Osteoblast (primary cell): ENCODE data around the gene MYO3B. TPM values are rescaled to one million over a fixed set of nuclear protein-coding genes. Genes with fewer than 3 reads are reported as not detected.

Experiments
- DNase-seq: peaks from one replicate; pipeline ENCODE4 v3.0.0; 2011; ENCODE audit warnings: low spot score, mixed read lengths; ENCODE audit not compliant: insufficient read length; ENCODE audit errors: missing footprints
- H2AFZ ChIP-seq: 2 replicates; pipeline ENCODE4 v1.6.0; 2011; ENCODE audit warnings: mild to moderate bottlenecking, low read length
- H3K27ac ChIP-seq: 2 replicates; pipeline ENCODE4 v1.5.1; 2011; ENCODE audit warnings: mild to moderate bottlenecking, low read depth, low read length, moderate library complexity
- H3K27me3 ChIP-seq: 2 replicates; pipeline ENCODE4 v1.6.0; 2012; ENCODE audit warnings: mild to moderate bottlenecking, control low read depth, inconsistent platforms, low read length, moderate library complexity; ENCODE audit not compliant: insufficient read depth
- H3K36me3 ChIP-seq: 2 replicates; pipeline ENCODE4 v1.5.1; 2011; ENCODE audit warnings: mild to moderate bottlenecking, low read length, control low read depth, moderate library complexity; ENCODE audit not compliant: insufficient read depth
- H3K4me1 ChIP-seq: 2 replicates; pipeline ENCODE4 v1.5.1; 2011; ENCODE audit warnings: mild to moderate bottlenecking, low read length, control low read depth, moderate library complexity; ENCODE audit not compliant: insufficient read depth
- H3K4me2 ChIP-seq: 2 replicates; pipeline ENCODE4 v1.6.0; 2011; ENCODE audit warnings: mild to moderate bottlenecking, low read length; ENCODE audit not compliant: insufficient read depth
- H3K4me3 ChIP-seq: fragments of 200-600 bp; sonication (generic); 3 replicates; pipeline ENCODE4 v1.5.1; 2012; ENCODE audit warnings: mild to moderate bottlenecking, low read length, inconsistent platforms; ENCODE audit not compliant: insufficient read depth
- H3K79me2 ChIP-seq: 2 replicates; pipeline ENCODE4 v1.6.0; 2012; ENCODE audit warnings: mild to moderate bottlenecking, low read length, control low read depth, inconsistent platforms; ENCODE audit not compliant: insufficient read depth
- H3K9me3 ChIP-seq: 2 replicates; pipeline ENCODE4 v1.5.1; 2011; ENCODE audit warnings: low read depth, low read length, control low read depth
- H4K20me1 ChIP-seq: 2 replicates; pipeline ENCODE4 v1.6.0; 2012; ENCODE audit warnings: mild to moderate bottlenecking, low read length, control low read depth; ENCODE audit not compliant: insufficient read depth
- CTCF ChIP-seq: IDR thresholded peaks from 2 replicates; pipeline ENCODE4 v1.5.1; 2011; ENCODE audit warnings: mild to moderate bottlenecking, low read depth, low read length, moderate library complexity; ENCODE audit errors: extremely low read depth
- total RNA-seq: library from RNA; depleted of rRNA; stranded (reverse); fragments of >200 nt; gene quantifications from 2 replicates; pipeline ENCODE4 v1.2.3, GENCODE V29; 2012

MYO3B gene
- total RNA-seq, 1 donor: 0.36 TPM

DNA sequence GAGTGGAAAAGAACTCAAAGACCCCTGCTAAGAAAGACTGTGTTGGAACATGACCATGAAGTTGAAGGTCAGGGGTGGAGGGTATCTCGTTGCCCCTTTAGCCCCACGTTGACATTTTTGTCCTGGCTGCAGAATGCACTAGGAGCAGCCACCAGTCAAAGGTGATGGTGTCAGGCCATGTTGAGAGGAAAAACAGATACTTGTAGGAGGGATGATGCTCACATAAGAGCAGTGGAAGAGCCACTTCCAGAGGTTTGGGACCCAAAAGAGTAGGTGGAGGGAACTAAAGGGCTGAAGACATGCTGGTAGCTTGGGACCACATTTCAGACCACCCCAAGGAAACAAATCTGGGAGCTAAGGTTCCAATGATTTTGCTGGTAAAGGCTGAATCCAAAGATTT lies 159.0 kb downstream of the MYO3B start:
- Histone ChIP-seq H2AFZ (no peak overlapping the region), H3K4me1 (no peaks in the 10 kb centered on the region), H3K27me3 (no peaks in the 10 kb centered on the region), H3K27ac (no peak overlapping the region), H3K4me2 (no peak overlapping the region), H3K79me2 (no peaks in the 10 kb centered on the region), H3K36me3 (no peaks in the 10 kb centered on the region), H3K4me3 (no peak overlapping the region), H3K9me3 (no peaks in the 10 kb centered on the region), H4K20me1 (no peaks in the 10 kb centered on the region)
- TF ChIP-seq CTCF: no peak
- no peak for DNase-seq

- Histone ChIP-seq H3K4me1 (no peaks in the 10 kb centered on the region), H3K9me3 (no peaks in the 10 kb centered on the region), H3K79me2 (no peaks in the 10 kb centered on the region), H3K27me3 (no peaks in the 10 kb centered on the region), H2AFZ (no peak overlapping the region), H4K20me1 (no peaks in the 10 kb centered on the region), H3K4me3 (no peak overlapping the region), H3K27ac (no peak overlapping the region), H3K36me3 (no peaks in the 10 kb centered on the region), H3K4me2 (no peak overlapping the region)
- no peak for DNase-seq
- no peak for TF ChIP-seq CTCF
Observed at GRCh38 chr2:170339322-170339721, 161.4 kb downstream of the MYO3B start.

DNA sequence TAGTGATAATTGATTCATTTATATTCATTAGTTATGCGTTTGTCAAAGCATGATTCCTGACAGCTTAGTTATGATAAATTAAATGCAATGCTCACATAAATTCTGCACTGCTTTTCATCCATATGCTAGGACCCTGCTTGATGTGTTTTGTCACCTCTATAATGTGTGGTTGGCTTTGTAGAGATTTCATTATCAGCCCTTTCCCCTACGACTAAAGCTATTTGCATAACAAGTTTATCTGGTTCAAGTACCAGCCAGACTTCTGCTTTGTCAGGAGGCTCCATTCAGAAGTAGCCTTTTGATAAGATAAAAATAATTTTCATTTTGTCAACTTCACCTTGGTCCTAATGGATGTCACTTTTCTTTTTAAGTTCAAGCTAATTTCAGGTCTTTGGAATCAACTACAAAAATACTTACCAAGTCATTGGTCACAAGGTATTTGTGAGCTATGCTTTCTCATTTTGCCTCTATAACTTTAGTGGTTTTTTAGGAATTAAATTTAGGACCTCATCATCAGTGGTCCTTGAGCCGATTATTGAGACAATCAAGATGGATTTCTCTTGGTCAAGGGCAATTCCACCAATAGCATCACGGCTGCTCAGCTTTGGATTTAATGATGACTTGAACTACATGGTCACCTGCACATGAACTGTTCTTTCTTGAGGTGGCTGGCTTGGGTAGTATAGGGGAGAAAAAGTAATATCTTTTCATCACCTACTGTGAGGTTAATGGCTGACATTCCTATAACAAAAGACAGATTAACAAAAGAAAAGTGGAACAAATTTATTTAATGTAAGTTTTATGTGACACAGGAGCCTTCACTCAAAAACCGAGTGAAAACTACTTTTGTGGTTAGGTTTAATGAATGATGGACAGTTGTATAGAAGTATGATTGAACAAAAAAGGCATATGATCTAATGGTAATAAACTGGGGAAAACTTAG lies 162.1 kb downstream of the MYO3B start:
- H3K27ac ChIP-seq: no peak overlapping the region
- no peaks in the 10 kb centered on the region for H3K9me3 ChIP-seq
- no peak for DNase-seq
- no peaks in the 10 kb centered on the region for H3K79me2 ChIP-seq
- no peaks in the 10 kb centered on the region for H4K20me1 ChIP-seq
- H2AFZ ChIP-seq: no peak overlapping the region
- H3K27me3 ChIP-seq: no peaks in the 10 kb centered on the region
- no peak for TF ChIP-seq CTCF
- H3K4me2 ChIP-seq: no peak overlapping the region
- H3K36me3 ChIP-seq: no peaks in the 10 kb centered on the region
- H3K4me3 ChIP-seq: no peak overlapping the region
- no peaks in the 10 kb centered on the region for H3K4me1 ChIP-seq

DNA sequence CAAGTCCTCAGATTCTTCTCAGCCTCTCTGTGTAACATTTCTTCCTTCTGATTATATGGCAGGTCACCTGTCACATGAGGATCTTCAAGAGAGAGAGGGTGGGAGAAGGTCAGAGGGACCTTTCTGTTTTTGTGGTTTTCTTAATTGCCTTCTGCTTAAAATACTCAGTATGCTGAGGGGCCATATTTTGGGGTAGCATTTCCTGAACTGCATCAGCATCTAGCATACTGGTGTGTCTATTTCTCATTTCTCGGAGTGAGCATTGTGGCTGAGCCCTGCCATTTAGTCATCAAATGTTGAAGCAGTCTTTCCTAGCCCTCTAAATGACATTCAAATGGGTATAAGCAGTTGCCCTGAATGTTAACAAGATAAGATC lies 162.7 kb downstream of the MYO3B start:
- Histone ChIP-seq H3K4me2 (no peak overlapping the region), H3K4me3 (no peak overlapping the region), H3K4me1 (no peaks in the 10 kb centered on the region), H3K27me3 (no peaks in the 10 kb centered on the region), H3K36me3 (no peaks in the 10 kb centered on the region), H3K79me2 (no peaks in the 10 kb centered on the region), H4K20me1 (no peaks in the 10 kb centered on the region), H2AFZ (no peak overlapping the region), H3K27ac (no peak overlapping the region), H3K9me3 (no peaks in the 10 kb centered on the region)
- DNase-seq: no peak
- no peak for TF ChIP-seq CTCF
